WTC11 (cell line): ENCODE data around the gene HOXD13.

ENCODE experiments used
- ATF1 ChIP-seq: sonication (generic); formaldehyde crosslinking; IDR thresholded peaks from 2 replicates; pipeline ENCODE4 v1.8.1; 2023; ENCODE audit warnings: mild to moderate bottlenecking, moderate library complexity, missing genetic modification reagents
- FOXJ3 ChIP-seq: sonication (generic); formaldehyde crosslinking; IDR thresholded peaks from 2 replicates; pipeline ENCODE4 v1.9.0; 2021; ENCODE audit warnings: missing genetic modification reagents, mild to moderate bottlenecking, borderline replicate concordance
- JUN ChIP-seq: sonication (generic); formaldehyde crosslinking; IDR thresholded peaks from 2 replicates; pipeline ENCODE4 v1.8.0; 2023; ENCODE audit warnings: mild to moderate bottlenecking, missing genetic modification reagents
- RORB ChIP-seq: fragments of 250-450 bp; sonication (Bioruptor Pico); IDR thresholded peaks from 2 replicates; pipeline ENCODE4 v1.9.0; 2021; ENCODE audit warnings: mild to moderate bottlenecking
- ZNF121 ChIP-seq: sonication (generic); formaldehyde crosslinking; IDR thresholded peaks from 2 replicates; pipeline ENCODE4 v1.8.0; 2023; ENCODE audit warnings: missing genetic modification reagents
- TF ChIP-seq, protein P1 (sequence below): fragments of 200-600 bp; IDR thresholded peaks from 2 replicates; pipeline ENCODE4 v1.8.0; 2022; ENCODE audit warnings: antibody characterized with exemption
- TF ChIP-seq, protein P2 (sequence below): fragments of 250-450 bp; sonication (Bioruptor Pico); IDR thresholded peaks from 2 replicates; pipeline ENCODE4 v1.8.0; 2021; ENCODE audit warnings: mild to moderate bottlenecking
- TF ChIP-seq, protein P3 (sequence below): sonication (generic); formaldehyde crosslinking; IDR thresholded peaks from 2 replicates; pipeline ENCODE4 v1.8.1; 2023; ENCODE audit warnings: mild to moderate bottlenecking, missing genetic modification reagents, moderate library complexity

- TF ChIP-seq RORB (no peak), JUN (CRISPR knock-in tag) (no peak), FOXJ3 (CRISPR knock-in tag) (no peak), ZNF121 (CRISPR knock-in tag) (no peak), ATF1 (CRISPR knock-in tag) (no peak)
- TF ChIP-seq, protein P1, sequence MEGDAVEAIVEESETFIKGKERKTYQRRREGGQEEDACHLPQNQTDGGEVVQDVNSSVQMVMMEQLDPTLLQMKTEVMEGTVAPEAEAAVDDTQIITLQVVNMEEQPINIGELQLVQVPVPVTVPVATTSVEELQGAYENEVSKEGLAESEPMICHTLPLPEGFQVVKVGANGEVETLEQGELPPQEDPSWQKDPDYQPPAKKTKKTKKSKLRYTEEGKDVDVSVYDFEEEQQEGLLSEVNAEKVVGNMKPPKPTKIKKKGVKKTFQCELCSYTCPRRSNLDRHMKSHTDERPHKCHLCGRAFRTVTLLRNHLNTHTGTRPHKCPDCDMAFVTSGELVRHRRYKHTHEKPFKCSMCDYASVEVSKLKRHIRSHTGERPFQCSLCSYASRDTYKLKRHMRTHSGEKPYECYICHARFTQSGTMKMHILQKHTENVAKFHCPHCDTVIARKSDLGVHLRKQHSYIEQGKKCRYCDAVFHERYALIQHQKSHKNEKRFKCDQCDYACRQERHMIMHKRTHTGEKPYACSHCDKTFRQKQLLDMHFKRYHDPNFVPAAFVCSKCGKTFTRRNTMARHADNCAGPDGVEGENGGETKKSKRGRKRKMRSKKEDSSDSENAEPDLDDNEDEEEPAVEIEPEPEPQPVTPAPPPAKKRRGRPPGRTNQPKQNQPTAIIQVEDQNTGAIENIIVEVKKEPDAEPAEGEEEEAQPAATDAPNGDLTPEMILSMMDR = no peak
- TF ChIP-seq, protein P2, sequence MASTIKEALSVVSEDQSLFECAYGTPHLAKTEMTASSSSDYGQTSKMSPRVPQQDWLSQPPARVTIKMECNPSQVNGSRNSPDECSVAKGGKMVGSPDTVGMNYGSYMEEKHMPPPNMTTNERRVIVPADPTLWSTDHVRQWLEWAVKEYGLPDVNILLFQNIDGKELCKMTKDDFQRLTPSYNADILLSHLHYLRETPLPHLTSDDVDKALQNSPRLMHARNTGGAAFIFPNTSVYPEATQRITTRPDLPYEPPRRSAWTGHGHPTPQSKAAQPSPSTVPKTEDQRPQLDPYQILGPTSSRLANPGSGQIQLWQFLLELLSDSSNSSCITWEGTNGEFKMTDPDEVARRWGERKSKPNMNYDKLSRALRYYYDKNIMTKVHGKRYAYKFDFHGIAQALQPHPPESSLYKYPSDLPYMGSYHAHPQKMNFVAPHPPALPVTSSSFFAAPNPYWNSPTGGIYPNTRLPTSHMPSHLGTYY (CRISPR knock-in tag) = no peak
- TF ChIP-seq, protein P3, sequence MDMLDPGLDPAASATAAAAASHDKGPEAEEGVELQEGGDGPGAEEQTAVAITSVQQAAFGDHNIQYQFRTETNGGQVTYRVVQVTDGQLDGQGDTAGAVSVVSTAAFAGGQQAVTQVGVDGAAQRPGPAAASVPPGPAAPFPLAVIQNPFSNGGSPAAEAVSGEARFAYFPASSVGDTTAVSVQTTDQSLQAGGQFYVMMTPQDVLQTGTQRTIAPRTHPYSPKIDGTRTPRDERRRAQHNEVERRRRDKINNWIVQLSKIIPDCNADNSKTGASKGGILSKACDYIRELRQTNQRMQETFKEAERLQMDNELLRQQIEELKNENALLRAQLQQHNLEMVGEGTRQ (CRISPR knock-in tag) = no peak
Observed at GRCh38 chr2:176079285-176079830, 13.2 kb upstream of the HOXD13 start.
